Measurements from ENCODE around the gene SPOCK1. TPM values are rescaled to one million over a fixed set of nuclear protein-coding genes. Genes with fewer than 3 reads are reported as not detected.

SPOCK1 gene
- total RNA-seq, 1 donor = 231 TPM

DNA sequence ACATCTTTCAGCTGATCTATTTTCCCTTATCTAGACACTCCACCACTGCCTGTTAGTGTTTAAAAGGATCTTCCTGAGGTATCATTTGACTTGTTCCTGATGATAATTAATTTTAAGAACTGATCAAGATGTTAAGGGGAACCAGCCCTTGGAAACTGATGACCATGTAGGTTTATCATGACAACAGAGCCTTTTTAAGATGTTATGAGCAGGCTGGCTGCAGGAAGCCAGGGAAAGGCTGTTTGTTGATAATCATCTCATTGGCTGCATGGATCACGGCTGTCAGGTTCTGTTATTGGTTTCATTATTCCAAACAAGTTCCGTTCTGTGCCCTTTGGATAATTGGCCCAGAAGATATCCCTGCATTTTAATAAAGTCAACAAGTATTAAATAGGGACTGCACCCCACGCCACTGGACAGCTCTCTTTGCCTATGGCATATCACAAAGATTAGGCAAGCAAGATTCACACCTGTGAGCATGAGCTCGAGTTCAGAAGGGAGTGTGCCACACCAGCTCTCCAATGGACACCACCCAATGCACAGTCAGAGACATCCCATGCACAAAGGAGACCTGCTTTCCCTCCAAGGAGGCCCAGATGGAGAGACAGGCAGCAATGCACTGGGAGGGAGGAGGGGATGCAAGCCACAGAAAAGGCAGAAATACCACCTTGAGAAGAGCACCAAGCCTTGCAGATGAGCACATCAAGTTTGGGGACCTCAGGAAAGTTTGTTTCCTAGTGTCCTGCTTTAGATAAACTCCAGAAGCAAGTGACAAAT lies 88.7 kb downstream of the SPOCK1 start:
- no peak overlapping the region for H3K27ac ChIP-seq (ENCODE audit: low read depth, low read length)
- no peaks in the 10 kb centered on the region for H3K9me3 ChIP-seq (ENCODE audit: low read depth, low read length)
- no peak overlapping the region for H2AFZ ChIP-seq (ENCODE audit: low read length)
- no peak for DNase-seq (ENCODE audit: insufficient read length, low spot score, missing footprints)
- peaks cover 17% of the 10 kb centered on the region for H3K4me1 ChIP-seq (ENCODE audit: insufficient read depth, low read length)
- no peak overlapping the region for H3K4me2 ChIP-seq (ENCODE audit: insufficient read depth, low read length)
- no peaks in the 10 kb centered on the region for H3K36me3 ChIP-seq (ENCODE audit: insufficient read depth, low read length)
- TF ChIP-seq, protein P1, sequence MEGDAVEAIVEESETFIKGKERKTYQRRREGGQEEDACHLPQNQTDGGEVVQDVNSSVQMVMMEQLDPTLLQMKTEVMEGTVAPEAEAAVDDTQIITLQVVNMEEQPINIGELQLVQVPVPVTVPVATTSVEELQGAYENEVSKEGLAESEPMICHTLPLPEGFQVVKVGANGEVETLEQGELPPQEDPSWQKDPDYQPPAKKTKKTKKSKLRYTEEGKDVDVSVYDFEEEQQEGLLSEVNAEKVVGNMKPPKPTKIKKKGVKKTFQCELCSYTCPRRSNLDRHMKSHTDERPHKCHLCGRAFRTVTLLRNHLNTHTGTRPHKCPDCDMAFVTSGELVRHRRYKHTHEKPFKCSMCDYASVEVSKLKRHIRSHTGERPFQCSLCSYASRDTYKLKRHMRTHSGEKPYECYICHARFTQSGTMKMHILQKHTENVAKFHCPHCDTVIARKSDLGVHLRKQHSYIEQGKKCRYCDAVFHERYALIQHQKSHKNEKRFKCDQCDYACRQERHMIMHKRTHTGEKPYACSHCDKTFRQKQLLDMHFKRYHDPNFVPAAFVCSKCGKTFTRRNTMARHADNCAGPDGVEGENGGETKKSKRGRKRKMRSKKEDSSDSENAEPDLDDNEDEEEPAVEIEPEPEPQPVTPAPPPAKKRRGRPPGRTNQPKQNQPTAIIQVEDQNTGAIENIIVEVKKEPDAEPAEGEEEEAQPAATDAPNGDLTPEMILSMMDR (IDR thresholded peaks at IDR 0.05; ENCODE audit: extremely low read depth, low read depth, low read length) = no peak
- peaks cover 51% of the 10 kb centered on the region for H3K79me2 ChIP-seq (ENCODE audit: insufficient read depth, low read length)
- no peak overlapping the region for H3K4me3 ChIP-seq (ENCODE audit: insufficient read depth, low read length)
- no peaks in the 10 kb centered on the region for H3K27me3 ChIP-seq (ENCODE audit: insufficient read depth, low read length)
- peaks cover 47% of the 10 kb centered on the region for H4K20me1 ChIP-seq (ENCODE audit: insufficient read depth, low read length)

DNA sequence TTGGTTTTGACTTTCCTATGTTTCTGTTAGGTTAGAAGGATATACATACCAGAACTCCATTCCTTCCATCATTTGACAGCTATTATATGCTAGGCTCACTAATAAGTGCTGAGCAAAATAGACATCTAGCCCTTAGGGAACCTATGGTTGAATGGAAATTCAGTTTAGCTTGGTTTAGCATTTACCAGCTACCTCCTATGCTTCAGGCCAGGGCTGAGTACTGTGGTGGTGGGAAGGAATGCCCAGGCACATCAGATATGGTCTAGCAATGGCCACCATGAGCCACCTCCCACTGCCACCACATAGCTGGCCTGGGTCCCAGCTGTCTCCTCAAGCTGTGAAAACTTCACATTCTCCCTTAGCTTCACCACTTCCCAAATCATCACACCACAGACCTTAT lies 89.4 kb downstream of the SPOCK1 start:
- Histone ChIP-seq H3K4me3 (ENCODE audit: insufficient read depth, low read length) (no peak overlapping the region), H3K36me3 (ENCODE audit: insufficient read depth, low read length) (no peaks in the 10 kb centered on the region), H3K27me3 (ENCODE audit: insufficient read depth, low read length) (no peaks in the 10 kb centered on the region), H4K20me1 (ENCODE audit: insufficient read depth, low read length) (peaks cover 48% of the 10 kb centered on the region), H2AFZ (ENCODE audit: low read length) (no peak overlapping the region), H3K79me2 (ENCODE audit: insufficient read depth, low read length) (peaks cover 54% of the 10 kb centered on the region), H3K9me3 (ENCODE audit: low read depth, low read length) (no peaks in the 10 kb centered on the region), H3K4me1 (ENCODE audit: insufficient read depth, low read length) (peaks cover 12% of the 10 kb centered on the region), H3K27ac (ENCODE audit: low read depth, low read length) (no peak overlapping the region), H3K4me2 (ENCODE audit: insufficient read depth, low read length) (no peak overlapping the region)
- no peak for DNase-seq (ENCODE audit: insufficient read length, low spot score, missing footprints)
- TF ChIP-seq, protein P1 (IDR thresholded peaks at IDR 0.05; ENCODE audit: extremely low read depth, low read depth, low read length) = no peak

DNA sequence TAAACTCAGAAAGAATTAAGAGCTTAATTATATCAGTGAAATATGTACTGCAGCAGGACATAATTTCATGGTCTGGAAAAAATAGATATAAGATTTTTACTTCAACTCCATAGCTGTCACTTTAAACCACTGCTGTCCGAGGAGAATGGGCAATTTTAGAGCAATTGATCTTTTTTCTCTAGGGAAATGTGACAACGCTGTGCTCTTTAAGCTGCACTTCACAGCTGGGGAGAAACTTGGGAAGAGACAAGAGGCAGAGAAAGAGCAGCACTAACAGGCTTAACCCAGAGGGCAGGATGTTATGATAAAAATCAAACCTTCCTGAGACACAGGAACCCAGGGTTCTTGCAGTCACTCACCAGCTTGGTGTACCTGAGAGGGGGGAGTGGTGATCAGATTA lies 92.0 kb downstream of the SPOCK1 start:
- H4K20me1 ChIP-seq (ENCODE audit: insufficient read depth, low read length) = peaks cover 56% of the 10 kb centered on the region
- H2AFZ ChIP-seq (ENCODE audit: low read length) = no peak overlapping the region
- peaks cover 55% of the 10 kb centered on the region for H3K79me2 ChIP-seq (ENCODE audit: insufficient read depth, low read length)
- TF ChIP-seq, protein P1 (IDR thresholded peaks at IDR 0.05; ENCODE audit: extremely low read depth, low read depth, low read length) = no peak
- H3K4me1 ChIP-seq (ENCODE audit: insufficient read depth, low read length) = peaks cover 6% of the 10 kb centered on the region
- no peaks in the 10 kb centered on the region for H3K27me3 ChIP-seq (ENCODE audit: insufficient read depth, low read length)
- no peak overlapping the region for H3K4me3 ChIP-seq (ENCODE audit: insufficient read depth, low read length)
- no peak overlapping the region for H3K27ac ChIP-seq (ENCODE audit: low read depth, low read length)
- no peak for DNase-seq (ENCODE audit: insufficient read length, low spot score, missing footprints)
- H3K36me3 ChIP-seq (ENCODE audit: insufficient read depth, low read length) = no peaks in the 10 kb centered on the region
- no peaks in the 10 kb centered on the region for H3K9me3 ChIP-seq (ENCODE audit: low read depth, low read length)
- no peak overlapping the region for H3K4me2 ChIP-seq (ENCODE audit: insufficient read depth, low read length)

DNA sequence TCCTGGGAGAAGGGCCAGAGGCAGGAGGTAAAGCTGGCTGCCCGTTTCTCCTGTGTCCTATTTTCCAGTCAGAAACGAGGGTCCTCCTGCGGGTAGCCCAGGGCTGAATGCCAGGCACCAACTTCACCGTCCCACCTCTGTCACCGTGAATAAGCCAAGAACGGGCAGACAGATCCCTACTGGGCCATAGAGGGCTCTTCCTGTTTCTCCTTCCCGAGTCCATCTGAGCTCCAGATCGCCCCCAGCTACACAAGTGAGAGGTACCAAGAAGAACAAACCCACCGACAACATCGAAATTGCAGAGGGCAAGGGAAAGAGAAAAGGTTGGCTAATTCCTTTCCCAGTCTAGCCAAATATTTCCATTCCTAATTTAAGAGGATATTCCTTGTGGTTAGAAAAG lies 93.7 kb downstream of the SPOCK1 start:
- Histone ChIP-seq H3K79me2 (ENCODE audit: insufficient read depth, low read length) (peaks cover 48% of the 10 kb centered on the region), H4K20me1 (ENCODE audit: insufficient read depth, low read length) (peaks cover 53% of the 10 kb centered on the region), H3K4me2 (ENCODE audit: insufficient read depth, low read length) (peak overlapping the region; percentile 38), H2AFZ (ENCODE audit: low read length) (peak overlapping the region; percentile 63), H3K27ac (ENCODE audit: low read depth, low read length) (peak overlapping the region; percentile 8), H3K36me3 (ENCODE audit: insufficient read depth, low read length) (no peaks in the 10 kb centered on the region), H3K4me1 (ENCODE audit: insufficient read depth, low read length) (peaks cover 6% of the 10 kb centered on the region), H3K4me3 (ENCODE audit: insufficient read depth, low read length) (no peak overlapping the region), H3K9me3 (ENCODE audit: low read depth, low read length) (no peaks in the 10 kb centered on the region), H3K27me3 (ENCODE audit: insufficient read depth, low read length) (no peaks in the 10 kb centered on the region)
- TF ChIP-seq, protein P1 (IDR thresholded peaks at IDR 0.05; ENCODE audit: extremely low read depth, low read depth, low read length) = no peak
- DNase-seq (ENCODE audit: insufficient read length, low spot score, missing footprints) = no peak
